HEK293 (cell line): ENCODE data around the gene SPATA2.

Experiments
- CTCF ChIA-PET: fragments of 350-600 bp; formaldehyde crosslinking; extraction: SDS; loops from one replicate; lab custom pipeline; 2021; ENCODE audit warnings: antibody characterized with exemption; lab: Yijun Ruan, JAX
- POLR2A ChIA-PET: fragments of 300-600 bp; formaldehyde crosslinking; extraction: SDS; loops from one replicate; lab custom pipeline; 2020; ENCODE audit warnings: antibody characterized with exemption, inconsistent platforms; lab: Yijun Ruan, JAX
- H3K27ac ChIP-seq: fragments of 200-500 bp; sonication (Bioruptor generic); 2 replicates; pipeline ENCODE4 v1.5.1; 2014; ENCODE audit warnings: low read depth, low read length, control low read depth, inconsistent platforms; ENCODE audit errors: extremely low read depth
- H3K36me3 ChIP-seq, 2 experiments: fragments of 200-500 bp in 1 of 2; sonication (Bioruptor generic) in 1 of 2; 1 replicate in 1 of 2; 2 replicates in 1 of 2; pipeline ENCODE4 v1.5.1; 2014 to 2017; ENCODE audit warnings: inconsistent platforms in 2 of 2, low read length in 2 of 2; ENCODE audit not compliant: control insufficient read depth in 2 of 2, insufficient read depth in 1 of 2
- H3K4me1 ChIP-seq: fragments of 200-500 bp; sonication (Bioruptor generic); 2 replicates; pipeline ENCODE4 v1.5.1; 2014; ENCODE audit warnings: mild to moderate bottlenecking, low read length, inconsistent platforms; ENCODE audit not compliant: control insufficient read depth, insufficient read depth
- H3K4me3 ChIP-seq: 2 replicates; pipeline ENCODE4 v1.5.1; 2011; ENCODE audit warnings: low read depth, mild to moderate bottlenecking, control low read depth, low read length, moderate library complexity
- H3K9me3 ChIP-seq: fragments of 200-500 bp; sonication (Bioruptor generic); 2 replicates; pipeline ENCODE4 v1.5.1; 2014; ENCODE audit warnings: low read depth, low read length, inconsistent platforms; ENCODE audit not compliant: control insufficient read depth, insufficient read depth
- BCL11A ChIP-seq: fragments of 450-650 bp; formaldehyde crosslinking; IDR thresholded peaks from 2 replicates; pipeline ENCODE4 v1.5.1; 2016; ENCODE audit warnings: low read depth, missing biosample characterization, missing genetic modification characterization
- GLIS1 ChIP-seq: fragments of 450-650 bp; formaldehyde crosslinking; IDR thresholded peaks from 2 replicates; pipeline ENCODE4 v1.5.1; 2016; ENCODE audit warnings: missing biosample characterization, missing genetic modification characterization
- OSR2 ChIP-seq: fragments of 450-650 bp; formaldehyde crosslinking; IDR thresholded peaks from 2 replicates; pipeline ENCODE4 v1.5.1; 2016; ENCODE audit warnings: missing biosample characterization, missing genetic modification characterization
- SCRT2 ChIP-seq: fragments of 450-650 bp; formaldehyde crosslinking; IDR thresholded peaks from 2 replicates; pipeline ENCODE4 v1.5.1; 2016; ENCODE audit warnings: missing biosample characterization, missing genetic modification characterization
- SP3 ChIP-seq: fragments of 450-650 bp; formaldehyde crosslinking; IDR thresholded peaks from 2 replicates; pipeline ENCODE4 v1.5.1; 2016; ENCODE audit warnings: missing biosample characterization, missing genetic modification characterization
- ZBTB17 ChIP-seq: fragments of 450-650 bp; formaldehyde crosslinking; IDR thresholded peaks from 2 replicates; pipeline ENCODE4 v1.5.1; 2016; ENCODE audit warnings: missing biosample characterization, missing genetic modification characterization
- ZBTB8A ChIP-seq: fragments of 450-650 bp; formaldehyde crosslinking; IDR thresholded peaks from 2 replicates; pipeline ENCODE4 v1.5.1; 2016; ENCODE audit warnings: missing biosample characterization, missing genetic modification characterization
- ZEB2 ChIP-seq: fragments of 450-650 bp; formaldehyde crosslinking; IDR thresholded peaks from 2 replicates; pipeline ENCODE4 v1.5.1; 2016; ENCODE audit warnings: missing biosample characterization, missing genetic modification characterization
- ZNF121 ChIP-seq: fragments of 450-650 bp; formaldehyde crosslinking; IDR thresholded peaks from 2 replicates; pipeline ENCODE4 v1.5.1; 2016; ENCODE audit warnings: missing biosample characterization, missing genetic modification characterization
- ZNF175 ChIP-seq: fragments of 450-650 bp; formaldehyde crosslinking; IDR thresholded peaks from 2 replicates; pipeline ENCODE4 v1.5.1; 2016; ENCODE audit warnings: missing biosample characterization, missing genetic modification characterization
- ZNF214 ChIP-seq: fragments of 450-650 bp; formaldehyde crosslinking; IDR thresholded peaks from 2 replicates; pipeline ENCODE4 v1.5.1; 2017; ENCODE audit warnings: missing biosample characterization, mild to moderate bottlenecking, missing genetic modification characterization, borderline replicate concordance
- ZNF473 ChIP-seq: fragments of 450-650 bp; formaldehyde crosslinking; IDR thresholded peaks from 2 replicates; pipeline ENCODE4 v1.5.1; 2017; ENCODE audit warnings: missing biosample characterization, missing genetic modification characterization
- ZNF623 ChIP-seq: fragments of 450-650 bp; formaldehyde crosslinking; IDR thresholded peaks from 2 replicates; pipeline ENCODE4 v1.5.1; 2016; ENCODE audit warnings: missing biosample characterization, missing genetic modification characterization
- ZNF747 ChIP-seq: fragments of 450-650 bp; formaldehyde crosslinking; IDR thresholded peaks from 2 replicates; pipeline ENCODE4 v1.5.1; 2016; ENCODE audit warnings: missing biosample characterization, missing genetic modification characterization
- ZNF777 ChIP-seq: fragments of 450-650 bp; formaldehyde crosslinking; IDR thresholded peaks from 2 replicates; pipeline ENCODE4 v1.5.1; 2017; ENCODE audit warnings: missing biosample characterization, missing genetic modification characterization, borderline replicate concordance
- ZNF792 ChIP-seq: fragments of 450-650 bp; formaldehyde crosslinking; IDR thresholded peaks from 2 replicates; pipeline ENCODE4 v1.5.1; 2016; ENCODE audit warnings: missing biosample characterization, missing genetic modification characterization
- TF ChIP-seq, protein P1 (sequence below): fragments of 450-650 bp; formaldehyde crosslinking; IDR thresholded peaks from 2 replicates; pipeline ENCODE4 v1.5.1; 2016; ENCODE audit warnings: missing biosample characterization, missing genetic modification characterization
- TF ChIP-seq, protein P2 (sequence below): fragments of 450-650 bp; formaldehyde crosslinking; IDR thresholded peaks from 2 replicates; pipeline ENCODE4 v1.5.1; 2016; ENCODE audit warnings: missing biosample characterization, missing genetic modification characterization
- TF ChIP-seq, protein P3 (sequence below): fragments of 450-650 bp; formaldehyde crosslinking; IDR thresholded peaks from 2 replicates; pipeline ENCODE4 v1.5.1; 2016; ENCODE audit warnings: missing biosample characterization, missing genetic modification characterization
- TF ChIP-seq, protein P4 (sequence below): fragments of 450-650 bp; IDR thresholded peaks from 2 replicates; pipeline ENCODE4 v1.5.1; 2018; ENCODE audit warnings: missing biosample characterization, mild to moderate bottlenecking, missing genetic modification characterization

SPATA2 gene

DNA sequence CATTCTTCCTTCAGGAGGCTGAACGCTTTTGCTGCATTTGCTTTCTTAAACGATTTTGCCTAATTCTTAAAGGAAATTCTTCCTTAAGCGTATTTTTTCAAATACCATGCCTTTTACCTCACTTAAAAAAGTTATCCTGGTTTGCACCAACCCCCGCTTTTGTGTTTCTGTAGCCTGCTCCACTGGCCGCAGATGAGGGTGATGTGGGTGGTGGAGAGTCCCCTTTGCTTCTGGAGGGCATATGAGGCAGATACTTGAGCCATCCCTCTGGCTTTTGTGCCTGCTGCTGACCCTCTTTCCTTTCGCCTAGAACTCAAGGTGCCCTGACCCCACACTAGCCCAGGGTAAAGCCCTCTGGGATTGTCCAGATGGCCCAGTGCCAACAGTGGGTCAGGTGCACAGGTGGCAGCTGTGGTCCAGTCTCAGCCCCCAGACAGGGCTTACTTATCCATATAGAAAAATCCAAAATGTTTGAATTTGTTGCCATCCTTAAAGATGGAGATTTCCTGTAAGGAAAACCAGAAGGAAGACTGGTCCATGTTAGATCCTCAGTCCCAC is 43.9 kb downstream of the SPATA2 start:
- H3K27ac ChIP-seq = no peak overlapping the region
- H3K4me1 ChIP-seq = no peaks in the 10 kb centered on the region
- POLR2A ChIA-PET = no interaction called here
- peaks cover 0 to 20% of the 10 kb centered on the region in 2 experiments; a peak in 2 of 3 replicates for H3K36me3 ChIP-seq
- CTCF ChIA-PET = interaction anchor here (0.9 kb wide), 1 partner anchor 16 kb away, joined by 3 read pairs; no protein-coding TSS in a partner anchor
- no peak overlapping the region for H3K4me3 ChIP-seq
- TF ChIP-seq ZNF623 (tag by site-specific recombination) (no peak), ZNF792 (tag by site-specific recombination) (no peak)
- no peaks in the 10 kb centered on the region for H3K9me3 ChIP-seq

DNA sequence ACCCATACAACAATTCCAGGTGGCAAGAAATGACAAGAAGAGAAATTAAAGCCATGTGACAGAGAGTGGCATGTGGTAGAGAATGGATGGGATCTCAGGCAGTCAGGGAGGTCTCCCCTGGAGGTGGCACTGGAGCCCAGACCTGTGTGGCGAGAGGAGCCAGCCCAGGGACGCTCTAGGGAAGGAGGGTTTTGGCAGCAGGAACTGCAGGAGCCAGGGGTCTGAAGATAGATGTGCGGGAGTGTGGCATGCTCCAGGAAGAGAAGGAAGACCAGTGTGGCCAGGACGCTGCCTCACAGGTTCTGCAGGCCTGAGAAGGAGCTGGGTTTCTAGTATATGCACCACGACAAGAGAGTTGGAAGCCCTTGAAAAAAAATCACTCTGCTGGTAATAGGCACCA is 45.1 kb downstream of the SPATA2 start:
- Histone ChIP-seq H3K27ac (no peak overlapping the region), H3K4me1 (no peaks in the 10 kb centered on the region), H3K36me3 (peaks cover 0 to 24% of the 10 kb centered on the region in 2 experiments; a peak in 2 of 3 replicates), H3K9me3 (no peaks in the 10 kb centered on the region), H3K4me3 (no peak overlapping the region)
- 0 out of 2 replicates have a peak, but pooled peaks have one; percentile 47 for TF ChIP-seq GLIS1 (tag by site-specific recombination)
- no peak for TF ChIP-seq ZNF777
- TF ChIP-seq, protein P1, sequence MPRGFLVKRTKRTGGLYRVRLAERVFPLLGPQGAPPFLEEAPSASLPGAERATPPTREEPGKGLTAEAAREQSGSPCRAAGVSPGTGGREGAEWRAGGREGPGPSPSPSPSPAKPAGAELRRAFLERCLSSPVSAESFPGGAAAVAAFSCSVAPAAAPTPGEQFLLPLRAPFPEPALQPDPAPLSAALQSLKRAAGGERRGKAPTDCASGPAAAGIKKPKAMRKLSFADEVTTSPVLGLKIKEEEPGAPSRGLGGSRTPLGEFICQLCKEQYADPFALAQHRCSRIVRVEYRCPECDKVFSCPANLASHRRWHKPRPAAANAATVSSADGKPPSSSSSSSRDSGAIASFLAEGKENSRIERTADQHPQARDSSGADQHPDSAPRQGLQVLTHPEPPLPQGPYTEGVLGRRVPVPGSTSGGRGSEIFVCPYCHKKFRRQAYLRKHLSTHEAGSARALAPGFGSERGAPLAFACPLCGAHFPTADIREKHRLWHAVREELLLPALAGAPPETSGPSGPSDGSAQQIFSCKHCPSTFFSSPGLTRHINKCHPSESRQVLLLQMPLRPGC (tag by site-specific recombination) = no peak
- ChIA-PET CTCF (no interaction called here), POLR2A (no interaction called here)

DNA sequence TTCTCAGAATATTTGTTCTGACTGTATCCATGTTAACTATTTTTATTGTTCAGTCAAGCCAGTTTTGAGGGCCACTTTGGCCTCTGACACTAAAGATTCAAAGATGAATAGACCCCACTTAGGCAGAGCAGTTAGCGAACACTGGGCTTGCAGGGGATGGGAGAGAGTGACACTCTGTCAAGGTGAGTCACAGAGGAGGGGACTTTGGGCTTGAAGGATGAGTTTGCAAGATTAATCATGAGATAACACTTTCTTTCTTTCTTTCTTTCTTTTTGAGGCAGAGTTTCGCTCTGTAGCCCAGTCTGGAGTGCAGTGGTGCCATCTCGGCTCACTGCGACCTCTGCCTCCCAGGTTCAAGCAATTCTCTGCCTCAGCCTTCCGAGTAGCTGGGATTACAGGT is 46.4 kb downstream of the SPATA2 start:
- ChIA-PET CTCF (interaction anchor here (0.7 to 1.1 kb wide), 2 partner anchors 9 to 259 kb away, joined by 3 to 4 read pairs; no protein-coding TSS in a partner anchor), POLR2A (no interaction called here)
- peaks cover 0 to 27% of the 10 kb centered on the region in 2 experiments; a peak in 2 of 3 replicates for H3K36me3 ChIP-seq
- TF ChIP-seq ZBTB17 (tag by site-specific recombination) (no peak), ZEB2 (tag by site-specific recombination) (no peak), ZNF214 (tag by site-specific recombination) (no peak), BCL11A (tag by site-specific recombination) (no peak), SCRT2 (tag by site-specific recombination) (no peak), ZNF121 (tag by site-specific recombination) (no peak), SP3 (tag by site-specific recombination) (no peak)
- H3K9me3 ChIP-seq = no peaks in the 10 kb centered on the region
- H3K4me3 ChIP-seq = no peak overlapping the region
- H3K27ac ChIP-seq = no peak overlapping the region
- H3K4me1 ChIP-seq = no peaks in the 10 kb centered on the region

DNA sequence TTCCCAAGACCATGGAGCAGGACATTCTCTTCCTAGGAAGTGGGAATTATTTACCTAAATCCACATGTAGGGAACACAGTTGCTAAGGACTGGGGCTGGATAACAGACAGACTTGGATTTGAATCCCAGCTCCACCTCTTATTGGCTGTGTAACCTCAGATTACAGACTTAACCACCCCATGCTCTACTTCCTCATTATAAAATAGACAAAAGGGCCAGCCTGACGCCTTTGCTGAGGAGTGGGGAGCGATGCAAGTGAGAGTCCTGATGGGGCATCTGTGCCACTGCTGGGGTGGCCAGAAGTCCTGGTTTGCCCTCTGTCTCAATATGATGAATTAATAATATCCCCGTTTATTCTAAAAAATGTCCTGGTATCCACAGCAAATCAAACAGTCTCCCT is 46.8 kb downstream of the SPATA2 start:
- Histone ChIP-seq H3K9me3 (no peaks in the 10 kb centered on the region), H3K4me1 (no peaks in the 10 kb centered on the region), H3K27ac (no peak overlapping the region), H3K36me3 (peaks cover 0 to 27% of the 10 kb centered on the region in 2 experiments; a peak in 2 of 3 replicates), H3K4me3 (no peak overlapping the region)
- POLR2A ChIA-PET = no interaction called here
- CTCF ChIA-PET = interaction anchor here (0.7 to 1.7 kb wide), 3 partner anchors 8 to 23 kb away, joined by 4 to 6 read pairs (median 5); no protein-coding TSS in a partner anchor
- TF ChIP-seq, protein P2, sequence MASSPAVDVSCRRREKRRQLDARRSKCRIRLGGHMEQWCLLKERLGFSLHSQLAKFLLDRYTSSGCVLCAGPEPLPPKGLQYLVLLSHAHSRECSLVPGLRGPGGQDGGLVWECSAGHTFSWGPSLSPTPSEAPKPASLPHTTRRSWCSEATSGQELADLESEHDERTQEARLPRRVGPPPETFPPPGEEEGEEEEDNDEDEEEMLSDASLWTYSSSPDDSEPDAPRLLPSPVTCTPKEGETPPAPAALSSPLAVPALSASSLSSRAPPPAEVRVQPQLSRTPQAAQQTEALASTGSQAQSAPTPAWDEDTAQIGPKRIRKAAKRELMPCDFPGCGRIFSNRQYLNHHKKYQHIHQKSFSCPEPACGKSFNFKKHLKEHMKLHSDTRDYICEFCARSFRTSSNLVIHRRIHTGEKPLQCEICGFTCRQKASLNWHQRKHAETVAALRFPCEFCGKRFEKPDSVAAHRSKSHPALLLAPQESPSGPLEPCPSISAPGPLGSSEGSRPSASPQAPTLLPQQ (tag by site-specific recombination) = no peak
- TF ChIP-seq ZNF214 (tag by site-specific recombination) (no peak), ZBTB8A (no peak), ZNF747 (tag by site-specific recombination) (no peak), ZNF473 (no peak), OSR2 (tag by site-specific recombination) (no peak), ZNF175 (no peak)
- TF ChIP-seq, protein P3, sequence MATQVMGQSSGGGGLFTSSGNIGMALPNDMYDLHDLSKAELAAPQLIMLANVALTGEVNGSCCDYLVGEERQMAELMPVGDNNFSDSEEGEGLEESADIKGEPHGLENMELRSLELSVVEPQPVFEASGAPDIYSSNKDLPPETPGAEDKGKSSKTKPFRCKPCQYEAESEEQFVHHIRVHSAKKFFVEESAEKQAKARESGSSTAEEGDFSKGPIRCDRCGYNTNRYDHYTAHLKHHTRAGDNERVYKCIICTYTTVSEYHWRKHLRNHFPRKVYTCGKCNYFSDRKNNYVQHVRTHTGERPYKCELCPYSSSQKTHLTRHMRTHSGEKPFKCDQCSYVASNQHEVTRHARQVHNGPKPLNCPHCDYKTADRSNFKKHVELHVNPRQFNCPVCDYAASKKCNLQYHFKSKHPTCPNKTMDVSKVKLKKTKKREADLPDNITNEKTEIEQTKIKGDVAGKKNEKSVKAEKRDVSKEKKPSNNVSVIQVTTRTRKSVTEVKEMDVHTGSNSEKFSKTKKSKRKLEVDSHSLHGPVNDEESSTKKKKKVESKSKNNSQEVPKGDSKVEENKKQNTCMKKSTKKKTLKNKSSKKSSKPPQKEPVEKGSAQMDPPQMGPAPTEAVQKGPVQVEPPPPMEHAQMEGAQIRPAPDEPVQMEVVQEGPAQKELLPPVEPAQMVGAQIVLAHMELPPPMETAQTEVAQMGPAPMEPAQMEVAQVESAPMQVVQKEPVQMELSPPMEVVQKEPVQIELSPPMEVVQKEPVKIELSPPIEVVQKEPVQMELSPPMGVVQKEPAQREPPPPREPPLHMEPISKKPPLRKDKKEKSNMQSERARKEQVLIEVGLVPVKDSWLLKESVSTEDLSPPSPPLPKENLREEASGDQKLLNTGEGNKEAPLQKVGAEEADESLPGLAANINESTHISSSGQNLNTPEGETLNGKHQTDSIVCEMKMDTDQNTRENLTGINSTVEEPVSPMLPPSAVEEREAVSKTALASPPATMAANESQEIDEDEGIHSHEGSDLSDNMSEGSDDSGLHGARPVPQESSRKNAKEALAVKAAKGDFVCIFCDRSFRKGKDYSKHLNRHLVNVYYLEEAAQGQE (tag by site-specific recombination) = no peak
- TF ChIP-seq, protein P4, sequence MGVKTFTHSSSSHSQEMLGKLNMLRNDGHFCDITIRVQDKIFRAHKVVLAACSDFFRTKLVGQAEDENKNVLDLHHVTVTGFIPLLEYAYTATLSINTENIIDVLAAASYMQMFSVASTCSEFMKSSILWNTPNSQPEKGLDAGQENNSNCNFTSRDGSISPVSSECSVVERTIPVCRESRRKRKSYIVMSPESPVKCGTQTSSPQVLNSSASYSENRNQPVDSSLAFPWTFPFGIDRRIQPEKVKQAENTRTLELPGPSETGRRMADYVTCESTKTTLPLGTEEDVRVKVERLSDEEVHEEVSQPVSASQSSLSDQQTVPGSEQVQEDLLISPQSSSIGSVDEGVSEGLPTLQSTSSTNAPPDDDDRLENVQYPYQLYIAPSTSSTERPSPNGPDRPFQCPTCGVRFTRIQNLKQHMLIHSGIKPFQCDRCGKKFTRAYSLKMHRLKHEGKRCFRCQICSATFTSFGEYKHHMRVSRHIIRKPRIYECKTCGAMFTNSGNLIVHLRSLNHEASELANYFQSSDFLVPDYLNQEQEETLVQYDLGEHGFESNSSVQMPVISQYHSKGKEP (tag by site-specific recombination) = no peak
